ENCODE data around the gene MEGF6. TPM values are rescaled to one million over a fixed set of nuclear protein-coding genes. Genes with fewer than 3 reads are reported as not detected.

Gene MEGF6
- total and polyA plus RNA-seq, 9 of the 15 experiments (the other 6 are each of a cell fraction or from before 2014, with no cell fraction given), result 0.03 to 1.7 (median 0.24) TPM; not detected in 3

DNA sequence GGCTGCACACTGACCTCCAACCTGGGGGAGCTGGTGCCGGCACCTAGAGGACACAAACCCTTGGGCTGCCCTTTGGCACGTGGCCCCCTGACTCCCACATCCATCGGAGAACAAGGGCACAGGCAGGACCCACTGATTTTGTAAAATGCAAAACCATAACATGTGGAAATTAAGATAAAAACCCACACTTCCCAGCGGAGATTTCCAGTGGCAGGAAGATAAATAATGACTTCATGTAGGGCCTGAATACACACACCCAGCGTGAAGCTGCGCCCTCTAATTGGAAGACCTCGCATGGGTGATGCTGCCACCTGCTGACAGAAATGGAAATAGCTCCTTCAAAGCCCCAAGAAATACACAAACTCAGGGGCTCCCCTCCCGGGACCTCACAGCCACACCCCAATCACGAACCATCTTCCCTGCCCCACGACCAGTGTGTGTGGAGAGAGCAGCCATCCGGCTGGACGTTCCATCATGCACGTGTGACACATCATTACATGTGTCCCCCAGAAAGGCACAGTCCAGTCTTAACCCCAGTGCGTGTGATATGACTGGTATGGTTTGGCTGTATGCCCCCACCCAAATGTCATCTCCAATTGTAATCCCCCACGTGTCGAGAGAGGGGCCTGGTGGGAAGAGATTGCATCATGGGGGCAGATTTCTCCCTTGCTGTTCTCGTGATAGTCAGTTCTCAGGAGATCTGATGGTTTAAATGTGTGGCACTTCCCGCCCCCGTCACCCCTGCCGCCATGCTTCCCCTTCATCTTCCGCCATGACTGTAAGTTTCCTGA, 7.8 kb upstream of the MEGF6 start (continued):
- TF ChIP-seq, protein P1, sequence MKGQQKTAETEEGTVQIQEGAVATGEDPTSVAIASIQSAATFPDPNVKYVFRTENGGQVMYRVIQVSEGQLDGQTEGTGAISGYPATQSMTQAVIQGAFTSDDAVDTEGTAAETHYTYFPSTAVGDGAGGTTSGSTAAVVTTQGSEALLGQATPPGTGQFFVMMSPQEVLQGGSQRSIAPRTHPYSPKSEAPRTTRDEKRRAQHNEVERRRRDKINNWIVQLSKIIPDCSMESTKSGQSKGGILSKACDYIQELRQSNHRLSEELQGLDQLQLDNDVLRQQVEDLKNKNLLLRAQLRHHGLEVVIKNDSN (CRISPR knock-in tag; IDR thresholded peaks at IDR 0.05), result peak; percentile 51; the same call in 1 of the 2 replicates
- TF ChIP-seq ESRRB (CRISPR knock-in tag; IDR thresholded peaks at IDR 0.05; ENCODE audit: borderline replicate concordance) (no peak), SIX5 (IDR thresholded peaks at IDR 0.05; ENCODE audit: borderline replicate concordance in 1 of 2, insufficient read depth in 1 of 2, low read depth in 1 of 2, low read length in 2 of 2) (no peak), NFATC3 (IDR thresholded peaks at IDR 0.05) (no peak), NR4A1 (CRISPR knock-in tag; IDR thresholded peaks at IDR 0.05) (no peak), NR4A1 (tag; IDR thresholded peaks at IDR 0.05) (0 out of 2 replicates have a peak, but pooled peaks have one; percentile 22), TAL1 (IDR thresholded peaks at IDR 0.05) (peak; percentile 37; the same call in 1 of the 2 replicates), DACH1 (IDR thresholded peaks at IDR 0.05; ENCODE audit: partially characterized antibody) (no peak), SRSF3 (IDR thresholded peaks at IDR 0.05; ENCODE audit: insufficient read depth, low read length) (no peak), CBFB (CRISPR knock-in tag; IDR thresholded peaks at IDR 0.05) (0 out of 2 replicates have a peak, but pooled peaks have one; percentile 41), HDAC2 (IDR thresholded peaks at IDR 0.05) (peak; percentile 67; the same call in 1 of the 2 replicates), L3MBTL2 (IDR thresholded peaks at IDR 0.05) (peak; percentile 82), MYC (IDR thresholded peaks at IDR 0.05; ENCODE audit: low read depth, low read length) (0 out of 2 replicates have a peak, but pooled peaks have one; percentile 25), MYC (CRISPR knock-in tag; IDR thresholded peaks at IDR 0.05; ENCODE audit: borderline replicate concordance, low read depth) (no peak), CEBPG (CRISPR knock-in tag; IDR thresholded peaks at IDR 0.05) (no peak; the same call in 1 of the 2 replicates), CEBPG (tag; conservative IDR thresholded peaks at IDR 0.05 in 1 of 2, IDR thresholded peaks at IDR 0.05 in 1 of 2) (peak in 1 of 2 experiments; percentile 51; a peak in 3 of 4 replicates), OTX1 (CRISPR knock-in tag; IDR thresholded peaks at IDR 0.05) (no peak), NCOA2 (IDR thresholded peaks at IDR 0.05; ENCODE audit: partially characterized antibody in 2 of 2) (no peak), RCOR1 (IDR thresholded peaks at IDR 0.05; ENCODE audit: borderline replicate concordance in 1 of 2, low read depth in 2 of 2, low read length in 2 of 2) (peak; percentile 64 to 88)
- TF ChIP-seq, protein P2, sequence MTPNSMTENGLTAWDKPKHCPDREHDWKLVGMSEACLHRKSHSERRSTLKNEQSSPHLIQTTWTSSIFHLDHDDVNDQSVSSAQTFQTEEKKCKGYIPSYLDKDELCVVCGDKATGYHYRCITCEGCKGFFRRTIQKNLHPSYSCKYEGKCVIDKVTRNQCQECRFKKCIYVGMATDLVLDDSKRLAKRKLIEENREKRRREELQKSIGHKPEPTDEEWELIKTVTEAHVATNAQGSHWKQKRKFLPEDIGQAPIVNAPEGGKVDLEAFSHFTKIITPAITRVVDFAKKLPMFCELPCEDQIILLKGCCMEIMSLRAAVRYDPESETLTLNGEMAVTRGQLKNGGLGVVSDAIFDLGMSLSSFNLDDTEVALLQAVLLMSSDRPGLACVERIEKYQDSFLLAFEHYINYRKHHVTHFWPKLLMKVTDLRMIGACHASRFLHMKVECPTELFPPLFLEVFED (CRISPR knock-in tag; conservative IDR thresholded peaks at IDR 0.05), result no peak
- TF ChIP-seq, protein P3, sequence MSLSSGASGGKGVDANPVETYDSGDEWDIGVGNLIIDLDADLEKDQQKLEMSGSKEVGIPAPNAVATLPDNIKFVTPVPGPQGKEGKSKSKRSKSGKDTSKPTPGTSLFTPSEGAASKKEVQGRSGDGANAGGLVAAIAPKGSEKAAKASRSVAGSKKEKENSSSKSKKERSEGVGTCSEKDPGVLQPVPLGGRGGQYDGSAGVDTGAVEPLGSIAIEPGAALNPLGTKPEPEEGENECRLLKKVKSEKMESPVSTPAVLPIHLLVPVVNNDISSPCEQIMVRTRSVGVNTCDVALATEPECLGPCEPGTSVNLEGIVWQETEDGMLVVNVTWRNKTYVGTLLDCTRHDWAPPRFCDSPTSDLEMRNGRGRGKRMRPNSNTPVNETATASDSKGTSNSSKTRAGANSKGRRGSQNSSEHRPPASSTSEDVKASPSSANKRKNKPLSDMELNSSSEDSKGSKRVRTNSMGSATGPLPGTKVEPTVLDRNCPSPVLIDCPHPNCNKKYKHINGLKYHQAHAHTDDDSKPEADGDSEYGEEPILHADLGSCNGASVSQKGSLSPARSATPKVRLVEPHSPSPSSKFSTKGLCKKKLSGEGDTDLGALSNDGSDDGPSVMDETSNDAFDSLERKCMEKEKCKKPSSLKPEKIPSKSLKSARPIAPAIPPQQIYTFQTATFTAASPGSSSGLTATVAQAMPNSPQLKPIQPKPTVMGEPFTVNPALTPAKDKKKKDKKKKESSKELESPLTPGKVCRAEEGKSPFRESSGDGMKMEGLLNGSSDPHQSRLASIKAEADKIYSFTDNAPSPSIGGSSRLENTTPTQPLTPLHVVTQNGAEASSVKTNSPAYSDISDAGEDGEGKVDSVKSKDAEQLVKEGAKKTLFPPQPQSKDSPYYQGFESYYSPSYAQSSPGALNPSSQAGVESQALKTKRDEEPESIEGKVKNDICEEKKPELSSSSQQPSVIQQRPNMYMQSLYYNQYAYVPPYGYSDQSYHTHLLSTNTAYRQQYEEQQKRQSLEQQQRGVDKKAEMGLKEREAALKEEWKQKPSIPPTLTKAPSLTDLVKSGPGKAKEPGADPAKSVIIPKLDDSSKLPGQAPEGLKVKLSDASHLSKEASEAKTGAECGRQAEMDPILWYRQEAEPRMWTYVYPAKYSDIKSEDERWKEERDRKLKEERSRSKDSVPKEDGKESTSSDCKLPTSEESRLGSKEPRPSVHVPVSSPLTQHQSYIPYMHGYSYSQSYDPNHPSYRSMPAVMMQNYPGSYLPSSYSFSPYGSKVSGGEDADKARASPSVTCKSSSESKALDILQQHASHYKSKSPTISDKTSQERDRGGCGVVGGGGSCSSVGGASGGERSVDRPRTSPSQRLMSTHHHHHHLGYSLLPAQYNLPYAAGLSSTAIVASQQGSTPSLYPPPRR (CRISPR knock-in tag; IDR thresholded peaks at IDR 0.05; ENCODE audit: borderline replicate concordance), result peak; percentile 48; the same call in 1 of the 2 replicates

All from K562 (cell line).